GM20000 (cell line): ENCODE results near the gene BOD1L1.
A peak's percentile ranks its signal among the peaks of the same experiment; 100 is the strongest.

Experiments
- DNase-seq: peaks from one replicate; pipeline ENCODE4 v3.0.0; 2012; ENCODE audit warnings: low spot score
- TF ChIP-seq, protein P1 (sequence below): IDR thresholded peaks from 2 replicates; pipeline ENCODE4 v1.5.1; 2012; ENCODE audit warnings: mild to moderate bottlenecking, control low read depth; ENCODE audit errors: extremely low read depth, missing control alignments

BOD1L1 gene

DNA sequence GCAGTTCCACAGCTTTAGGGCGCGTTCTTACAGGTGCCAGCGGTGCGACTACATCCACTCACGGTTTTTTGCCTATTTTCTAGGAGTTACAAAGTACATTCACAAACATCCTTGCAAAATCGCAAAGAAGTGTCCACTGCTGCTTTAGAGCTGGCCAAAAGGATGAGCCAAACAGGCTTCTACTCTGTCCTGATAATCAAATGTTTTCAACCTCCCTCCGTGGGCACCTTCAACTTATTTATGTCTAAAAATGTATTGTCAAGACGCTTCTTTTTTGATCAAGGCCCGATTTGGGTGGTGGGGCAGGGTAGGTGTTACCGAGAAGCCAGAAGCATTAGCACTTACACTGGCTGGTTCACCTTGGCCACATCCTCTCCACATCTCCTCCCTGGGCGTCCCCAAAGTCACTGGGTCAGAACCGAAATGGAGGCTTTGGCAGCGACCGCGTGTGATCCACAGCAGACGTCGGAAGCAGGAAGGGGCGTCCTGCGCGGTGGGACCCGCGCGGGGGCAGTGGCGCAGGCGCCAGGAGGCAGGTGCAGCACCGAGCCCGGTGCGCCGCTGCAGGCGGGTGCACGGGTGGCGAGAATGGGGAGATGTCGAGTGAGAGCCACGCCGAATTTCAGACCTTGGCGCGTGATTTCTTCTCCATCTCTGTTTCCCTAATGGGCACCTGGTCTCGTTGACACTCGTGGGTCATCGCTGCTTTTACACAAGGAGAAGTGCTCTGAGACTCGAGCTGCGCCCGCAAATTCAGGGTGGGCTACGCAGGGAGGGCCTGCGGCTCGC lies 100.1 kb downstream of the BOD1L1 start:
- DNase-seq = peak; percentile 25
- TF ChIP-seq, protein P1, sequence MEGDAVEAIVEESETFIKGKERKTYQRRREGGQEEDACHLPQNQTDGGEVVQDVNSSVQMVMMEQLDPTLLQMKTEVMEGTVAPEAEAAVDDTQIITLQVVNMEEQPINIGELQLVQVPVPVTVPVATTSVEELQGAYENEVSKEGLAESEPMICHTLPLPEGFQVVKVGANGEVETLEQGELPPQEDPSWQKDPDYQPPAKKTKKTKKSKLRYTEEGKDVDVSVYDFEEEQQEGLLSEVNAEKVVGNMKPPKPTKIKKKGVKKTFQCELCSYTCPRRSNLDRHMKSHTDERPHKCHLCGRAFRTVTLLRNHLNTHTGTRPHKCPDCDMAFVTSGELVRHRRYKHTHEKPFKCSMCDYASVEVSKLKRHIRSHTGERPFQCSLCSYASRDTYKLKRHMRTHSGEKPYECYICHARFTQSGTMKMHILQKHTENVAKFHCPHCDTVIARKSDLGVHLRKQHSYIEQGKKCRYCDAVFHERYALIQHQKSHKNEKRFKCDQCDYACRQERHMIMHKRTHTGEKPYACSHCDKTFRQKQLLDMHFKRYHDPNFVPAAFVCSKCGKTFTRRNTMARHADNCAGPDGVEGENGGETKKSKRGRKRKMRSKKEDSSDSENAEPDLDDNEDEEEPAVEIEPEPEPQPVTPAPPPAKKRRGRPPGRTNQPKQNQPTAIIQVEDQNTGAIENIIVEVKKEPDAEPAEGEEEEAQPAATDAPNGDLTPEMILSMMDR = no peak

- DNase-seq = no peak
- TF ChIP-seq, protein P1 = no peak
Observed at GRCh38 chr4:13526658-13527057, 100.9 kb downstream of the BOD1L1 start.

GRCh38 chr4:13525606-13526281 lies 101.8 kb downstream of the BOD1L1 start:
- TF ChIP-seq, protein P1 = no peak

DNA sequence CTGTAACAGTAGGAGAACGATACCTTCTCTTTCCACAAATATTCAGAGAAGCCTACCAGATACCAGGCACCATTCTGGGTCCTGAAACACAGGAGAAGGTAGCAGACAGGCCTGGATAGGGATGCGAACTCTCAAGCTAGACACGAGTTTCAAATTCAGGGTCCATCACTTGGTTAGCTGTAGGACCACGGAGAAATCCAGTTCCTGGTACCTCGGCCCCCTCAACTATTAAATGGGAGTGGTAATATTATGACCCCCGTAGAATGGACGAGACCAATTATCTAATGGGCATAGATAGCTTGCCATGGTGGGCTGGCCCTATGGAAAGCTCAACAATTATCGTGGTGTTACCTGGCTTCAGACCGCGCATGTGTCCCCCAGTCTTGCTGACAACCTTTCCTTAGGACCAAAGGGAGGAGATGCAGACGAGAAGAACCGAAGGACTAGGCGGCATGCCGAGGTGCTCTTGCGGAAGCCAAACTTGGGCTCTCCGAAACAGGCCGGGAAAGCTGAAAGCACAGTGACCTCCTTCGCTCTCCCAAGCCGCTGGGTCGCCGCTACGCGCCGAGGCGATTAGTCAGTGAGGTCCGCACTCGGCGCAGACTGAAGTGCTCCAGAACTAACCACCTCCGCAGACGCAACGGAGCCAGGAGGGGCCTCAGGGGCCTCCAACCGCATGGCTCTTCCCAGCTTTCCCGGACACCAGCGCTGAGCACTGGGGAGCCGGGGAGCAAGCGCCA lies 102.9 kb downstream of the BOD1L1 start:
- peak; percentile 11 for DNase-seq
- TF ChIP-seq, protein P1 = no peak

More at GRCh38 chr4:13525606-13526281, 101.8 kb downstream of the BOD1L1 start:
- DNase-seq = peak; percentile 9

GRCh38 chr4:13523591-13524503 lies 103.7 kb downstream of the BOD1L1 start:
- TF ChIP-seq, protein P1 = no peak
- no peak for DNase-seq

- TF ChIP-seq, protein P1 = no peak
- DNase-seq = no peak
Observed at GRCh38 chr4:13523105-13523477, 104.4 kb downstream of the BOD1L1 start.
